Measurements from ENCODE around the gene FBXO24. TPM values are rescaled to one million over a fixed set of nuclear protein-coding genes. Genes with fewer than 3 reads are reported as not detected.

The FBXO24 gene
- total and polyA plus RNA-seq, 10 of the 15 experiments (the other 5 are each of a cell fraction or from before 2014, with no cell fraction given), result 0.11 to 0.96 (median 0.27) TPM; not detected in 4

- TF ChIP-seq E4F1 (IDR thresholded peaks at IDR 0.05; ENCODE audit: borderline replicate concordance, partially characterized antibody), result peak; percentile 33
- TF ChIP-seq FOXM1 (IDR thresholded peaks at IDR 0.05; ENCODE audit: low read depth, low read length), result no peak
- TF ChIP-seq EP300 (IDR thresholded peaks at IDR 0.05; ENCODE audit: borderline replicate concordance in 1 of 2, control insufficient read depth in 1 of 2, low read depth in 2 of 2, low read length in 2 of 2), result no peak
- no peak for TF ChIP-seq EED (IDR thresholded peaks at IDR 0.05; ENCODE audit: low read depth)
- TF ChIP-seq ZBTB33 (IDR thresholded peaks at IDR 0.05), result no peak
- no peak for TF ChIP-seq SREBF1 (IDR thresholded peaks at IDR 0.05; ENCODE audit: low read length)
- TF ChIP-seq FOXK2 (IDR thresholded peaks at IDR 0.05), result no peak
- TF ChIP-seq KLF5 (IDR thresholded peaks at IDR 0.05; ENCODE audit: partially characterized antibody), result peak; percentile 84
- no peak for TF ChIP-seq BACH1 (IDR thresholded peaks at IDR 0.05; ENCODE audit: borderline replicate concordance)
- TF ChIP-seq SRF (IDR thresholded peaks at IDR 0.05; ENCODE audit: low read depth in 2 of 2, low read length in 2 of 2), result peak; percentile 88 to 94
- no peak for TF ChIP-seq PRDM15 (CRISPR knock-in tag; IDR thresholded peaks at IDR 0.05)
- no peak for TF ChIP-seq RELA (IDR thresholded peaks at IDR 0.05; ENCODE audit: borderline replicate concordance, partially characterized antibody)
- TF ChIP-seq ATF2 (IDR thresholded peaks at IDR 0.05; ENCODE audit: low read length), result no peak
- peak; percentile 68 for TF ChIP-seq IRF3 (IDR thresholded peaks at IDR 0.05)
- TF ChIP-seq CBX5 (IDR thresholded peaks at IDR 0.05; ENCODE audit: low read depth), result no peak
- TF ChIP-seq PML (IDR thresholded peaks at IDR 0.05; ENCODE audit: low read length), result peak; percentile 70; the same call in 1 of the 2 replicates
- TF ChIP-seq ZNF217 (IDR thresholded peaks at IDR 0.05), result no peak
- TF ChIP-seq BRCA1 (IDR thresholded peaks at IDR 0.05; ENCODE audit: low read depth, low read length), result no peak
These were observed 26.0 kb downstream of the FBXO24 start, which contains the start of gene MOSPD3 (continued) for GRCh38 chr7:100611983-100612729.

All from GM12878 (cell line).